ENCODE measurements around the gene APOL1.

DNA sequence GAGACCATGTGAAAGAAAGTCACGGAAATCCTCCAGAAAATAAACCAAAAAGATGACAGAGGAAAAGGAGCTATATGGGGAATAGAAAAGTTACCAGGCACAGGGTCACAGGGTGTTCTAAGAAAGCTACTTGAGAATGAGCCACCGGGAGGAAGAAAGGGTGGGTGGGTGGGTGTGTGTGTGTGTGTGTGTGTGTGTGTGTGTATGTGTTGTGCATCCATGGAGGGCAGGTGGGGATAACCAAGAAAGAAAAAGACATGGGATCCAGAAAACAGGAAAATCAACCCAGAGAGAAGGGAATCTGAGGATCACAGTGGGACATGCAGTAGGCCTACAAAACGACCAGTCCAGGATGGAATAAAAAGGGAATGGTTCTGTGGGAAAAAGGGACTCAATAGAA lies 17.3 kb upstream of the APOL1 start:
- no peak for TF ChIP-seq CTCF (IDR thresholded peaks at IDR 0.05)
- no peak for TF ChIP-seq POLR2A (IDR thresholded peaks at IDR 0.05; ENCODE audit: low read length)
- no peak for TF ChIP-seq HOXA7 (CRISPR knock-in tag; IDR thresholded peaks at IDR 0.05)
- TF ChIP-seq MAFK (IDR thresholded peaks at IDR 0.05; ENCODE audit: partially characterized antibody), result no peak
- no peak for TF ChIP-seq USF2 (IDR thresholded peaks at IDR 0.05)
- no peak for TF ChIP-seq JUN (IDR thresholded peaks at IDR 0.05)
- no peak for TF ChIP-seq KDM5A (IDR thresholded peaks at IDR 0.05)
- TF ChIP-seq, protein P1, sequence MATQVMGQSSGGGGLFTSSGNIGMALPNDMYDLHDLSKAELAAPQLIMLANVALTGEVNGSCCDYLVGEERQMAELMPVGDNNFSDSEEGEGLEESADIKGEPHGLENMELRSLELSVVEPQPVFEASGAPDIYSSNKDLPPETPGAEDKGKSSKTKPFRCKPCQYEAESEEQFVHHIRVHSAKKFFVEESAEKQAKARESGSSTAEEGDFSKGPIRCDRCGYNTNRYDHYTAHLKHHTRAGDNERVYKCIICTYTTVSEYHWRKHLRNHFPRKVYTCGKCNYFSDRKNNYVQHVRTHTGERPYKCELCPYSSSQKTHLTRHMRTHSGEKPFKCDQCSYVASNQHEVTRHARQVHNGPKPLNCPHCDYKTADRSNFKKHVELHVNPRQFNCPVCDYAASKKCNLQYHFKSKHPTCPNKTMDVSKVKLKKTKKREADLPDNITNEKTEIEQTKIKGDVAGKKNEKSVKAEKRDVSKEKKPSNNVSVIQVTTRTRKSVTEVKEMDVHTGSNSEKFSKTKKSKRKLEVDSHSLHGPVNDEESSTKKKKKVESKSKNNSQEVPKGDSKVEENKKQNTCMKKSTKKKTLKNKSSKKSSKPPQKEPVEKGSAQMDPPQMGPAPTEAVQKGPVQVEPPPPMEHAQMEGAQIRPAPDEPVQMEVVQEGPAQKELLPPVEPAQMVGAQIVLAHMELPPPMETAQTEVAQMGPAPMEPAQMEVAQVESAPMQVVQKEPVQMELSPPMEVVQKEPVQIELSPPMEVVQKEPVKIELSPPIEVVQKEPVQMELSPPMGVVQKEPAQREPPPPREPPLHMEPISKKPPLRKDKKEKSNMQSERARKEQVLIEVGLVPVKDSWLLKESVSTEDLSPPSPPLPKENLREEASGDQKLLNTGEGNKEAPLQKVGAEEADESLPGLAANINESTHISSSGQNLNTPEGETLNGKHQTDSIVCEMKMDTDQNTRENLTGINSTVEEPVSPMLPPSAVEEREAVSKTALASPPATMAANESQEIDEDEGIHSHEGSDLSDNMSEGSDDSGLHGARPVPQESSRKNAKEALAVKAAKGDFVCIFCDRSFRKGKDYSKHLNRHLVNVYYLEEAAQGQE (IDR thresholded peaks at IDR 0.05), result no peak
- no peak for TF ChIP-seq RAD21 (conservative IDR thresholded peaks at IDR 0.05 in 1 of 2, IDR thresholded peaks at IDR 0.05 in 1 of 2)
- no peak for TF ChIP-seq EP300 (IDR thresholded peaks at IDR 0.05)
- no peak for TF ChIP-seq RFX5 (IDR thresholded peaks at IDR 0.05)
